Measurements from ENCODE around the gene TLE2.
"Not testable (repeated sequence)": the region's sequence is repeated elsewhere in the genome, so short reads cannot be mapped to it uniquely, and the experiment has no call there.

Gene TLE2

DNA sequence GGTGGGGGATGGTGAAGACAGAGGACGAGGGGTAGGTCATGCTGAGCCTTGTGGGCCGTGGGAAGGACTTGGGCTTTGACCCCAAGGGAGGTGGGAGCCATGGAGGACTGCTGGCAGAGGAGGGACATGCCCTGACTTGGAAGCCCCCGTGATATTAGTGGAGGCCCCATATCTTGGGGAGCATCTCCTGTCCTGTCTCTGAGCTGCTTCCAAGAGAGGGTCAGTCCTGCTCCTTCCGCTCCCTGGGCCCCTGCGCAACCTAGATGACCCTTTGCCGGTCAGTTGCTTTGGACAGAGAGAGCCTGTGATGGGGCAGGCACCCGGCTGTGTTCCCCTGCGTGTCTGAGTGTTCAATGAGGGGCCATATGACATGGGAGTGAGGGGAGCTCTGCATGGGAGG is 46.5 kb downstream of the TLE2 start:
- no peak for DNase-seq

DNA sequence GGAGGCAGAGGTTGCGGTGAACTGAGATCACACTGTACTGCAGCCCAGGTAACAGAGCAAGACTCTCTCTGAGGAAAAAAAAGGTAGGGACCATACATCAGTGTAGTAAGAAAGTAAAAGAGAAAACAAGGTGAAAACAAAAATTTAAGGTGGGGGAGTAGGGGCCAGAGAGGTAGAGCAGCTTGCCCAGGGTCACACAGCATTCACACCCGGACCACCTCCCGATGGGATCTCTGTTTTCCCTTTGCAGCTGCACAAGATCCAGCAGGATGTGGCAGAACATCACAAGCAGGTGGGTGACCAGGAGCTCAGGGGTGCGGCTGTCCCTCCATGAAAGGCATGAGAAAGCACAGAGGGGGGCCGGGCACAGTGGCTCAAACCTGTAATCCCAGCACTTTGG is 47.2 kb downstream of the TLE2 start:
- DNase-seq = no peak

DNA sequence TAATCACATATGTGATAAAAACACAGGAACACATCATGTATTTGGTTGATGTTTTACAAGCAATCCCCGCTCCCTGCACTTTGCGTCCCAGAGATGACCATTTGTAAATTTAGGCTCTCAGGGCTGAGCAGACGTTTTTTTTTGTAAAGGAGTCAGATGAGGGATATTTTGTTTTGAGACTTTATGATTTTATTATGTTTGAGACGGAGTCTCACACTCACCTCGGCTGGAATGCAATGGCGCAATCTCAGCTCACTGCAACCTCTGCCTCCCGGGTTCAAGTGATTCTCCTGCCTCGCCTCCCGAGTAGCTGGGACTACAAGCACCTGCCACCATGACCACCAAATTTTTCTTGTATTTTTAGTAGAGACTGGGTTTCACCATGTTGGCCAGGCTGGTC is 50.3 kb downstream of the TLE2 start:
- DNase-seq = no peak

DNA sequence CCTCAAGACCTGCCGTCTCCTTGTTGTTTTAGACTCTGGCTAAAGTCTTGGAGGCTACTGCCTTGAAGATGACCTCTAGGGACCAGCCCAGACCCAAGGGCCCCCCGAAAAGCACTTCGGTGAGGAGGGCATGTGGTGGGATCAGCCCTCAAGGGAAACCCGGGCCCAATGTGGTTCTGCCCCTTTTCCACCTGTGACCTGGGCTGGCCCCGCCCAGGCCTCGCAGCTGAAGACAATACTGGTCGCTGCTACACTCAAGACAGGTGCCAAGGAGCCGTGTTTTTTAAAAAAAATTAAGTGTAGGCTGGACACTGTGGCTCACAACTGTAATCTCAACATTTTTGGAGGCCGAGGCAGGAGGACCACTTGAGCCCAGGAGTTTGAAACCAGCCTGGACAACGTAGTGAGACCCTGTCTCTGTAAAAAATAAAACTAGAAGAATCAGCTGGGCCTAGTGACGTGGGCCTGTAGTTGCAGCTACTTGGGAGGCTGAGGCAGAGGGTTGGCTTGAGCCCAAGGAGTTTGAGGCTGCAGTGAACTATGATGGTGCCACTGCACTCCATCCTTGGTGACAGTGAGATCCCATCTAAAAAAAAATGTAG is 50.8 kb downstream of the TLE2 start:
- DNase-seq = no peak

DNA sequence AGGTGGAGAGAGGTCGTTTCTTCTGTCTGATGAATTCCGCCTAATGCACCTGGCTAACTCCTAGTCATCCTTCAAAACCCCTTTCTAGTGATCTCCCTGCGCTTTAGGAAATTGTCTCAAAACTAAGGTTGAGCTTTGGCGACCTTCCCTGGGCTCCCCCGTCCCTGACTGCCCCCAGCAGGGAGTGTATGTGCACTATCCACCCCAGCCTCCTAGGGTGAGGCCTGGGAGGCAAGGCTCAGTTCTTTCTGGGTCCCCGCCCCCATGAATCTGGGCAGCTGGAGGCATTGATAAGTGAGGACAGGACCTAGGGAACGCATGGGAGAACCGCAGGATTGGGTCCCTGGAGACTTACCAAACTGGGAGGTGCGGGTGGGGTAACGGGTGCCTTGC is 51.3 kb downstream of the TLE2 start:
- DNase-seq = no peak

DNA sequence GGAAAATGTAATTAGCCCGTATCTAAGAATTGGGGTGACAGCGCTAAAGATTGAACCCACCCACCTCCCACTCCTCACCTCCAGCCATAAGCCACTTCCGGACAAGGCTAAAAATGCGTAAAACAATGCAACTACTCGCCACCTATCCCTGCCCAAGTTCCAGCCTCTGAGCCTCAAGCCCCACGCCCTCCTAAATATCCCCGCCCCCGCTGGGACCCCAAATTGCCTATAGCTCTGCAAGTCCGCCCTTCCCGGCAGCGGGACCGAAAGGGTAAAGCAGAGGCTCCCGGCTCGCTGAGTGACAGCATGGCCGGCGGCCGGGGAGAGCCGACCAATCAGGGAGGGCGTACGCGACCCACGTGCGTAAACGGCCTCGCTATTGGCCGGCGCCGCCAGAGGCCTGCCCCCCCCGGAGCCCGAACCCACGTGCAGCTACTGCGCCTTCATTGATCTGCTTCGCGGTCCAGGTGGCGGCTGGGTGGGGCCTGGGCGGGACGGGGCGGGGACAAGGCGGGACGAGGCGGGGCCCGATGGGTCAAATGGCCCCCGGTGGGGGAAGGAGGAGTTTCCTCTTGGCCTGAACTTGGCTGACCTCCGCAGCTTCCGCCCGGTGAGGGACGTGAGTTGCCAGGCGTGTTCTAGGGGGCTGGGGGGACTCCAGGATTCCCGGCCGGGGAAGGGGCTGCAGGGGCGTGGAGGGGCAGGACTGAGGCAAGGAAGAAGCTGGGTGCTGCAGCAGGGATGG is 51.9 kb downstream of the TLE2 start, which contains the start of gene TLE6:
Gene TLE6, plus strand, starts transcription at position 564 of the 745 bp plus-strand sequence. CDS start 670 bp downstream, outside the sequence.
- DNase-seq = peak; percentile 95

DNA sequence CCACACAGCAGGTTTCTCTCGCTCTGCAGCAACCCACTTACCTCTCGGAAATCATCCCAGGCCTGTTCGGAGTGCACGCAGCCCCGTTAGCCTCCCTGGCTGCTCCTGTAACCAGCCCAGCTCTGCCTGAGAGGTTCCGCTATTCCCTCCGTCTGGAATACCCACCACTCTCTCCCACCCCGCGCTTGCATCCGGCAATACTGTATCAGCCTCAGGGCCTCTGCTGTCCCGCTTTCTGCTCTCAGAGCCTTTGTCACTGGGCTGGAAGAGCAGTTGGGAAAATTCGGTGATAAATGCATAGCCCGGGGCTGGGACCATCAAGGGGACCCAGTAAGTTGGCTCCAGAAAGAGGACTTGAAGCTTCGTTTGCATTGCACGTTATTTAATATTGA is 52.5 kb downstream of the TLE2 start:
- DNase-seq = no peak

DNA sequence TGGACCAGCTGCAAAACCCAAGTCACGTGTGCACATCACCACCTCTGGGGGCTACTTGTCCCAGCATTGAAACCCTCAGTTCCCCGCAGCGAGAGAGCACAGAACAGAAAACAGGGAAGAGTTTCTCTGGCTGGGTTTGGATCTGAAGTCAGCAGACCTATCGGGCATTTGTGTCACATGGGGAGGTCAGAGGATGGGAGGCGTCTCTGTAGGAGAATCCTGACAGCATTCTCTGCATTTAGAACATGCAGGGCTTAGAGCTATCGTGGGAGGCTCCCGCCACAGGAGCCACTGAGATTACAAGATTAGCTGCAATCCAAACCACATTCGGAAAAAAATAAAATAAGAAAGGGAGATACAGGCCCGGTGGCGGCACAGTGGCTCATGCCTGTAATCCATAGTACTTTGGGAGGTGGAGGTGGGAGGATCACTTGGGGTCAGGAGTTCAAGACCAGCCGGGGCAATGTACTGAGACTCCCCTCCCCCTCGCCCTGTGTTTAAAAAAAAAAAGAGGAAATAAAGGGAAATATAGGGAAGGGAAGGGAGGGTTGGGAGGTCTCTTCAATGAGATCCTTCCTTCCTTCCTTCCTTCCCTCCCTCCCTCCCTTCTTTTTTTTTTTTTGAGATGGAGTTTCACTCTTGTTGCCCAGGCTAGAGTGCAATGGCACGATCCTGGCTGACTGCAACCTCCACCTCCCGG is 54.6 kb downstream of the TLE2 start:
- DNase-seq = peak; percentile 36

DNA sequence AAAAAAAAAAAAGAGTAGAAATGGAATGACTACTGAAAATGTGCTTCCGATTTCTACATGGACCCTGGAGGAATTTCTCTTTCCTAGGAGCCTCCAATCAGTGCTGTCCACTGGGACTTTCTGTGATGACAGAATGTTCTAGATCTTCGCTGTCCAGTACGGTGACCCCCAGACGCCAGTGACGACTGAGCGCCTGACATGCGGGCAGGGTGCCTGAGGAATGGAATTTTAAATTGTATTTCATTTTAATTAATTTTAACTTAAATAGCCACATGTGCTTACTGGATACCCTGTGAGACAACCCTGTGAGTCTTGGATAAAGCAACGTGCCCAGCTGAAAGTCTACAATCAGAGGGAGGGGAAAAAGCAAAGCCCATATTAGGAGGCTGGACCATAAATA is 55.9 kb downstream of the TLE2 start:
- DNase-seq = no peak

DNA sequence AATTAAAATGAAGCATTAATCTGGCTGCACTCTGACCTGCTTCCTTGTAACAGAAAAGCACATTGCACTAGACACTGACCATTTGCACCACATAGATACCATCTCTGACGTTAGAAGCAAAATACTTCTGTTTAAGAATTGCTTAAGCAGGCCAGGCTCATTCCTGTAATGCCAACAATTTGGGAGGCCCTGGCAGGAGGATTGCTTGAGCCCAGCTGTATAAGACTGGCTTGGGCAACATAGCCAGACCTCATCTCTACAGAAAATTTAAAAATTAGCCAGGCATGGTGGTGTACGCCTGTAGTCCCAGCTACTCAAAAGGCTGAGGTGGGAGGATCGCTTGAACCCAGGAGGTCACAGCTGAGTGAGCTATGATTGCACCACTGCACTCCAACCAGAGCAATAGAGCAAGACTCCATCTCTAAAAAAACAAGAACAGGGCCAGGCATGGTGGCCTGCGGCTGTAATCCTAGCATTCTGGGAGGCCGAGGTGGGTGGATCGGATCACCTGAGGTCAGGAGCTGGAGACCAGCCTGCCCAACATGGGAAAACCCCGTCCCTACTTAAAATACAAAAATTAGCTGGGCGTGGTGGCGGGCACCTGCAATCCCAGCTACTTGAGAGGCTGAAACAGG is 58.8 kb downstream of the TLE2 start:
- DNase-seq = no peak

DNA sequence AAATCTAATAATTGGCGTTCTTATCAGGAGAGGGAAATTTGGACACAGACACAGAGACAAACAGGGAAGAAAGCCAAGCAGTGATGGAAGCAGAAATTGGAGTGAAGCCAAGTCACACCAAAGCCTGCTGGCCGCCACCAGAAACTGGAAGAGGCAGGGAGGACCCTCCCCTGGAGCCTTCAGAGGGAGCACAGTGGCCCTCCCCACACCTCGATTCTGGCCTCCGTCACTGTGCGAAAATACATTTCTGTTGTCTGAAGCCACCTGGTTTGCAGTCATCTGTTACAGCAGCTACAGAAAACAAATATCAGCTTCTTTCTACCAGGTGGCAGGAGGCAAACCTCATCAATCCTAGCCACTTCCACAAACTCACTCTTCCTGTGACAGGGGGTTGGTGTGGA is 60.0 kb downstream of the TLE2 start:
- no peak for DNase-seq

DNA sequence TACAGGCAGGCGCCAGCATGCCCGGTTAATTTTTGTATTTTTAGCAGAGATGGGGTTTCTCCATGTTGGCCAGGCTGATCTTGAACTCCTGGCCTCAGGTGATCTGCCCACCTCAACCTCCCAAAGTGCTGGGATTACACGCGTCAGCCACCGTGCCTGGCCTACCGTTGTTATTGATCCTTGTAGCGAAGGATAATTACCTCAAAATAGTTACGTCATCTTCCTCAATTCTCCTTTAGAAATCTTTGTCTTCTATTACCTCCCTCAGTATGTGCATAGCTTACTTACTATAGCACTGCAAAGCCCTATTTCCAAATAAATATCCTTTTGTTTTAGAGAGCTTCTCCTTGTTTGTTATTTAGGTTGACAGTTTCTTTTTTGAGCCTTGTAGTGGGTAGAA is 61.1 kb downstream of the TLE2 start:
- DNase-seq = no peak

DNA sequence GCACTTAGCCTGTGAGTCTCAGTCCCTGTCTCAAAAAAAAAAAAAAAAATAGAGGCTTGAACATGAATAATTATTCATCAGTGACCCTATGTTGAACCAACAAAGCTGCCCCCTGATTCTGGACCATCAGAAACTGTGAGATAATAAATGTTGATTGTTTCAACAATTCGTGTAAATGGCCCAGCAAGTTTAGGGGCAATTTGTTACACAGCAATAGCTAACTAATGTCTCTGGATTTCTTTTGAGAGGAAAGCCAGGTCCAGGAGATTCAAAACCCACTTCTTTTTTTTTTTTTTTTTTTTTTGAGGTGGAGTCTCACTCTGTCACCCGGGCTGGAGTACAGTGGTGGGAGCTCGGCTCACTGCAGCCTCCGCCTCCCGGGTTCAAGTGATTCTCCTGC is 64.2 kb downstream of the TLE2 start:
- DNase-seq = no peak

DNA sequence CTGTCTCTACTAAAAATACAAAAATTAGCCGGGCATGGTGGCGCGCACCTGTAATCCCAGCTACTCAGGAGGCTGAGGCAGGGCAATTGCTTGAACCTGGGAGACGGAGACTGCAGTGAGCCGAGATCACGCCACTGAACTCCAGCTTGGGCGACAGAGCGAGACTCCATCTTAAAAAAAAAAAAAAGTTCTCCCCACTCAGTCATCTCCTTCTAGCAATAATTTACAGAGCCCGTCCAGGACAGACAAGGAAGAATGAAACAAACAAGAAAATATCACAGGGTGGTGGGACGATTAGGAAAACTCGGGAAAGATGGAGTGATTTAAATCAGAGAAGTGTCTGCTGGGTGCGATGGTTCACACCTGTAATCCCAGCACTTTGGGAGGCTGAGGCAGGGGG is 65.4 kb downstream of the TLE2 start:
- DNase-seq = not testable (repeated sequence)

DNA sequence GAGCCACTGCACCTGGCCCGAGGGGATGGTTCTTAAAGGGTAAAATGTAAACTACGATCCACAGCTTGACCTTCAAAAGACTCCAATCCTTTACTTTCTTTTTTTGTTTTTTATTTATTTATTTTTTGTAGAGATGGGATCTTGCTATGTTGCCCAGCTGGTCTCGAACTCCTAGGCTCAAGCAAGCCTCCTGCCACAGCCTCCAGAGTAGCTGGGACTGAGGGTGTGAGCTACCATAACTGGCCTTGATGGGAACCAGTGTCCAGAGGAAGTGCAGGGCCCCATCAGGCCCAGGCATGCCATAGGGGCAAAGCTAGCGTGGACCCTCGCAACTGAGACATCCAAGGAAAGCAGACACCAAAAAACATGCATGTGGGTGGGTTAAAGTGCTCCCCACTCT is 66.0 kb downstream of the TLE2 start:
- no peak for DNase-seq

DNA sequence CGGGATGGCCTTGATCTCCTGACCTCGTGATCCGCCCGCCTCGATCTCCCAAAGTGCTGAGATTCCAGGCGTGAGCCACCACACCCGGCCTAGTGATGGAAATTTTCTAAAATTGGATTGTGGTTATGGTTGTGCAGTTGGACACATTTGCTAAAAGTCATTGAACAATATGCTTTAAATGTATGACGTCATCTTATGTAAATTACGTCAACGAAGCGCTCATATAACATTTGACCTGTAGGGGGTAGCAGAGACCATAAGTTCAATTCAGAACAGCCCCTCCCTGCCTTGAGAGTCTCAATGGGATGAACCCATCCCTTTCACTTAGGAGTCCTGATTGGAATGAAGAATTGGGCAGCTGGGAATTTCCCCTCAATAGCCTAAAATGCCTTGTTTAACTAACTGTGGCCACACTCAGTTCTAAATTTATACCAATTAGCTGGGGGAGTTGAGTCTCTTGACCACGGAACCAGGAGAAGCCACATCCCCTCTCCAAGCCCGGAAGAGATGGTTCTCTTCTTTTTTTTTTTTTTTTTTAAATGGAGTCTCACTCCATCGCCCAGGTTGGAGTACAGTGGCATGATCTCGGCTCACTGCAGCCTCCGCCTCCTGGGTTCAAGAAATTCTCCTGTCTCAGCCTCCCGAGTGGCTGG is 66.9 kb downstream of the TLE2 start:
- DNase-seq = peak; percentile 57

DNA sequence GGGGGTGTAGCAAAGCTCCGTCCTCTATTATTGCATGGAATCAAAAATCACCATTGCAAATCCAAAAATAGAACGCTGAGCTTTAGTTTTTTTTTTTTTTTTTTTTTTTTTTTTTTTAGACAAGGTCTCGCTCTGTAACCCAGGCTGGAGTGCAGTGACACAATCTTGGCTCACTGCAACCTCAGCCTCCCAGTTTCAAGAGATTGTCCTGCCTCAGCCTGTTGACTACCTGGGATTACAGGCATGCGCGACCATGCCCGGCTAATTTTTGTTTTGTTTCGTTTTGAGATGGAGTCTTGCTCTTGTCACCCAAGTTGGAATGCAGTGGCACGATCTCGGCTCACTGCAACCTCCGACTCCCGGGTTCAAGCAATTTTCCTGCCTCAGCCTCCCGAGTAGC is 69.0 kb downstream of the TLE2 start:
- DNase-seq = no peak

DNA sequence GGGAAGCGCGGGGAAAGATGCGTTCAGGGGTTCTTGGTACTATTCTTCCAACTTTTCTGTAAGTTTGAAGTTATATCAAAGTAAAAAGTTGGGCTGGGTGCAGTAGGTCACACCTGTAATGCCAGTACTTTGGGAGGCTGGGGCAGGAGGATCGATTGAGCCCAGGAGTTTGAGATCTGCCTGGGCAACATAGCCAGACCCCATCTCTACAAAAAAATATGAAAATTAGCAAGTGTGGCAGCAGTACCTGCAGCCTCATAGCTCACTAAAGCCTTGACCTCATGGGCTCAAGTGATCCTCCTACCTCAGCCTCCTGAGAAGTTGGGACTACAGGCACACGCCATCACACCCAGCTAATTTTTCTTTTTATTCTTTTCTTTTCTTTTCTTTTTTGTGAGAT is 71.9 kb downstream of the TLE2 start:
- DNase-seq = no peak

DNA sequence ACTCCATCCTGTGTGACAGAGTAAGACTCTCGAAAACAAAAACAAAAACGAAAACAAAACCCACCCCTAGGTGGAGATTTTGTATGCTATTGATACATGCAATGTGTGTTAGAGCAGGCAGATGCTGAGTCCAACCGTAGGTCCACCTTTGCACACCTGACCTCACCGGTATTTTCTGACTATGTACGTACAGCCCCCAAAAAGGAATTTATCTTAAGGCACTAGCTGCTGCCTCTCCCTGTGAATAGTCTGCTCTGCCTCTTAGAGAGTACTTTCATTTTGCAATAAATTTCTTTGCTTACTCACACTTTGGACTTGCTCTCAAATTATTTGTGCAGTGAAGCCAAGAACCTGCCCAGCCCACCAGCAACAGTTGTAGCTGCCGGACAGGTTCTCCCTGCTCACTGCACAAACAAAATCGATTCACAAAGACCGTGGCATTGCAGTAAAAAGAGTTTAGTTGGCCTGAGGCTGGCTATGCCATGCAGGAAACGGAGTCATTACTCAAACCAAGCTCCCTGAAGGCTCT is 76.1 kb downstream of the TLE2 start:
- DNase-seq = no peak

DNA sequence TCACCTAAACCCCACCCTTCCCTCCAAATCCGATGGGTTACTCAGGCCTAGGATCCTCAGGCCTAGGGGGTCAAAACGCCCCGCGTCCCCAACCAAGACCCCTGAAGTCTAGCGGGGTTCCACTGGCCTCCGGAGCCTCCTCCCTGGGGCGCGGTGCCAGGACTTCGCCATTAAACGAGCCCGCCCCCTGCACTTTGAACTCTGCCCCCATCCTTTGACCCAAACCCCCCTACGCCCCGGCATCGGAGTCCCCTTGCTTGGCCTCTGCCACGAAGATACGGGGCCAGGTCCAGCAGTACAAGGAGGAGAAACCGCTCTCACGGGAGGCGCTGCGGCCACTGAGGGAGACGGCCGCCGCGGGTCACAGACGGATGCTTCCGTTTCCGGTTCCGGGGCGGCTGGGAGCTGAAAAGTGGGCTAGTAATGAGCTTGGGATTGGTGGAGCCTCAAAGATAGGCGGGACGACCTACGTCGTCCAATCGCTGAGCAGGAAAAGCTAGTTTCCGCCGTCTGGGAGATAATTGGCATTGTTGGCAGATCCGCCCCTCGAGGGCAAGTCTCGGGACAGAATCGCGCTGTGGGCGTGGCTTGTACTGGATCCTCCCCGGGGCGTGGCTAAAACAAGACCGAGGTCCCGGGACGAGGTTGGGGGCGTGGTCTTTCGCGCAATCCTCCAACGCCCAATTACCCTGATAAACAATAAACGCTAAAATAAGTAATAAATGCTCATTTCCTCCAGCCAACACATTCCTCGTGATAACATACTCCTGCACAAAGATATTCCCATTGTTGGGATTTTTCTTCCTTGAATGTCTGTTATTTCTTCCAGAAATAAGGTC is 78.6 kb downstream of the TLE2 start:
- peak; percentile 100 for DNase-seq

DNA sequence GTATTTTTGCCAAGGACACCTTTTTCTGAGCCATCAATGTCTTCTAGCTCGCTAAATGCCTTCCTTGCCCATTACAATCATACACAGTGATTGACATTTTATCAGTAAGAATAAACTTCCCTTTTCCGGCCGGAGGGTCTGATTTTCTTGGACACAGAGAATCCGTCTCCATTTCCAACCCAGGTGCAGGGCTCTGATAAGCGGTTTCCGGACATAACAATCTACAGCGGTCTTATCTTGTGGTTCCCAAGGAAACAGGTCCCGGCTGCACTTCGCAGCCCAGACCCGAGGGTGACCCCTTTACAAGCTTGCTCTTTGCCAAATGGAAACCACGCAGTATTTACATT is 79.2 kb downstream of the TLE2 start:
- no peak for DNase-seq
